ENCODE data around the gene TOP3A. TPM values are rescaled to one million over a fixed set of nuclear protein-coding genes. Genes with fewer than 3 reads are reported as not detected.
A peak's percentile ranks its signal among the peaks of the same experiment; 100 is the strongest.

TOP3A gene
- total RNA-seq, 2 donors from 2014 or later: 60.4 to 67.4 TPM

DNA sequence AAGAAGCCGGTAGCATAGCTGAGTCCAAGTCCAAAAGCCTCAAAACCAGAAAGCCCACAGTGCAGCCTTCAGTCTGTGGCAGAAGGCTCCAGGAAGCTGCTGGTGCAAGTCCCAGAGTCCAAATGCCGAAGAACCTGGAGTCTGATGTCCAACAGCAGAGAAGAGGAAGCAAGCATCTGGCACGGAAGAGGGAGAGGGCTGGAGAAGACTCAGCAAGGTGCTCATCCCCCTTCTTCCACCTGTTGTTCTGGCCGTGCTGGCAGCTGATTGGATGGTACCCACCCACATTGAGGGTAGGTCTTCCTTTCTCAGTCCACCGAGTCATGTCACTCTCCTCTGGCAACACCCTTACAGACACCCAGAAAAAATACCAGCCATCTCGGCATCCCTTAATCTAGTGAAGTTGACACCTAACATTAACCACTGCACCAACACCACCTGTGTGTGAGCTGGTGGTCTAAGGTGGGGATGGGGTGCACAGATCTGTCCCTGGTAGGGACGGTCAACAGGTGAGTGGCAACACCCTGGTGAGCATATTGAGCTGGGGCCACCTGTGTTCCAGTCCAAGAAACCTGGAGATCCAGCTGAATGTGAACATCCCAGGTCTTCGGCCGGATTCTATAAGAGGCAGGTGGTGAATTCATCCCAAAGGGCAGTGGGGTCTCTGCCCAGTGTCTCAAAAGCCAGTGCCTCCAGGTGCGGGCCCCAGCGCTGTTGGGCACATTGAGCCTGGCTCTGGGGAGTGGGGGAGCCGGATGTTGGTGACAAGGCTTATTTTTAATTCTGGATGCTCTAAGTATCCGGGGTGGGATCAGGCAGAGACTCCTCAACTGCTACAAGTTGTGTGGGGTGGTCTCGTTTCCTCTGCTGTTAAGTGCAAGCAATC lies 44.5 kb downstream of the TOP3A start:
- no peaks in the 10 kb centered on the region for H3K9me3 Mint-ChIP-seq
- Histone ChIP-seq H3K27me3 (ENCODE audit: control insufficient read depth, insufficient read depth, low read length, poor library complexity, severe bottlenecking) (no peaks in the 10 kb centered on the region), H3K4me3 (ENCODE audit: low read length) (no peak overlapping the region), H3K4me1 (ENCODE audit: control insufficient read depth, insufficient read depth, low read length) (no peaks in the 10 kb centered on the region), H3K9me3 (ENCODE audit: control insufficient read depth, low read length) (no peaks in the 10 kb centered on the region), H3K36me3 (ENCODE audit: control insufficient read depth, insufficient read depth, low read length) (peaks cover 27% of the 10 kb centered on the region), H3K27ac (ENCODE audit: low read depth, low read length) (no peak overlapping the region), H3K9ac (ENCODE audit: extremely low read depth, low read length, poor library complexity, severe bottlenecking) (no peak overlapping the region)
- H3K4me1 Mint-ChIP-seq: peaks cover 10% of the 10 kb centered on the region
- TF ChIP-seq, protein P1, sequence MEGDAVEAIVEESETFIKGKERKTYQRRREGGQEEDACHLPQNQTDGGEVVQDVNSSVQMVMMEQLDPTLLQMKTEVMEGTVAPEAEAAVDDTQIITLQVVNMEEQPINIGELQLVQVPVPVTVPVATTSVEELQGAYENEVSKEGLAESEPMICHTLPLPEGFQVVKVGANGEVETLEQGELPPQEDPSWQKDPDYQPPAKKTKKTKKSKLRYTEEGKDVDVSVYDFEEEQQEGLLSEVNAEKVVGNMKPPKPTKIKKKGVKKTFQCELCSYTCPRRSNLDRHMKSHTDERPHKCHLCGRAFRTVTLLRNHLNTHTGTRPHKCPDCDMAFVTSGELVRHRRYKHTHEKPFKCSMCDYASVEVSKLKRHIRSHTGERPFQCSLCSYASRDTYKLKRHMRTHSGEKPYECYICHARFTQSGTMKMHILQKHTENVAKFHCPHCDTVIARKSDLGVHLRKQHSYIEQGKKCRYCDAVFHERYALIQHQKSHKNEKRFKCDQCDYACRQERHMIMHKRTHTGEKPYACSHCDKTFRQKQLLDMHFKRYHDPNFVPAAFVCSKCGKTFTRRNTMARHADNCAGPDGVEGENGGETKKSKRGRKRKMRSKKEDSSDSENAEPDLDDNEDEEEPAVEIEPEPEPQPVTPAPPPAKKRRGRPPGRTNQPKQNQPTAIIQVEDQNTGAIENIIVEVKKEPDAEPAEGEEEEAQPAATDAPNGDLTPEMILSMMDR (conservative IDR thresholded peaks at IDR 0.05): no peak
- H3K27me3 Mint-ChIP-seq (ENCODE audit: insufficient read depth): no peaks in the 10 kb centered on the region
- WGBS, 2 experiments (ENCODE audit: insufficient coverage in 1 of 2, insufficient read length in 1 of 2): 91 to 92% methylated on average over 9 to 14 of the region's 14 CpGs
- peak; percentile 51 for DNase-seq
- peaks cover 14% of the 10 kb centered on the region for H3K36me3 Mint-ChIP-seq (ENCODE audit: low read depth)
- no peak overlapping the region for H3K4me3 Mint-ChIP-seq
- H3K27ac Mint-ChIP-seq: peak overlapping the region; percentile 66

DNA sequence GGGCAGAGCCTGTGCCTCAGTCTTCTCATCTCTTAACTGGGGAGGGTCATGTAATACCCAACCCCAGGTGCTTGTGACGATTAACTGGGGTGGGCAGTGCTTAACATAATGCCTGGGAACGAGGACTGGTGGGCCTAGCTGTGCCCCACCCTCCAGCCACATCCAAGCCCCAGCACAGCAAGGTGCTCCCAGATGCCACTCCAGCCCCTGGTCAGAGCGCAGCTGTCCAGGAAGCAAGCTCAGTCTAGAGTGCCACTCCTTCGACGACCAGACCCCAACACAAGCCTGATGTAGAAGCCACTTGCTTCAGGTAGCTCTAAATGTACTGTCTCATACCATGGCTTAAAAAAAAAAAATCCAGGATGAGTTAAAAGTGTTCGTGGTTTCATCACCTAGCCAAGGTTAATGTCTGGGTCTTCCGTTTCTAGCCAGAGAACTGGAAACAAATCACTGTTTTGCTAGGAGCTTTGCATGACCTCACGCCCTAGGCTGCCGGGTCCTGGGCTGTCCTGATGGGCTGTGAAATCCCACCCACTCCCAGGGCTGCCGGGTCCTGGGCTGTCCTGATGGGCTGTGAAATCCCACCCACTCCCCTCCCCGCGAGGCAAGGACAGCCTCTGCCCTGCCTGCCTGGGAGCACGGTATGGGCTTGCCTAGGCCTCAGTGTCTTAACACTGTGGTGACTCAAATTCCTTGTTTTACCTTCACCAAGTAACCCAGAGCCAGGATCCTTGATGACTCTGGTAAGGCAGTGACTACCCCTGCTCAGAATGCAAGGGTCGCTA lies 46.7 kb downstream of the TOP3A start:
- TF ChIP-seq, protein P1 (conservative IDR thresholded peaks at IDR 0.05): no peak
- peak overlapping the region; percentile 85 for H3K27ac Mint-ChIP-seq
- no peak overlapping the region for H3K9ac ChIP-seq (ENCODE audit: extremely low read depth, low read length, poor library complexity, severe bottlenecking)
- no peaks in the 10 kb centered on the region for H3K4me1 ChIP-seq (ENCODE audit: control insufficient read depth, insufficient read depth, low read length)
- no peak overlapping the region for H3K4me3 Mint-ChIP-seq
- no peaks in the 10 kb centered on the region for H3K27me3 Mint-ChIP-seq (ENCODE audit: insufficient read depth)
- H3K27me3 ChIP-seq (ENCODE audit: control insufficient read depth, insufficient read depth, low read length, poor library complexity, severe bottlenecking): no peaks in the 10 kb centered on the region
- H3K27ac ChIP-seq (ENCODE audit: low read depth, low read length): no peak overlapping the region
- 42 to 58% methylated on average over 11 to 14 of the region's 14 CpGs for WGBS, 2 experiments (ENCODE audit: insufficient coverage in 1 of 2, insufficient read length in 1 of 2)
- peaks cover 32% of the 10 kb centered on the region for H3K36me3 ChIP-seq (ENCODE audit: control insufficient read depth, insufficient read depth, low read length)
- peaks cover 14% of the 10 kb centered on the region for H3K36me3 Mint-ChIP-seq (ENCODE audit: low read depth)
- peak; percentile 94 for DNase-seq
- H3K4me3 ChIP-seq (ENCODE audit: low read length): no peak overlapping the region
- H3K9me3 ChIP-seq (ENCODE audit: control insufficient read depth, low read length): no peaks in the 10 kb centered on the region
- no peaks in the 10 kb centered on the region for H3K9me3 Mint-ChIP-seq
- peaks cover 10% of the 10 kb centered on the region for H3K4me1 Mint-ChIP-seq

DNA sequence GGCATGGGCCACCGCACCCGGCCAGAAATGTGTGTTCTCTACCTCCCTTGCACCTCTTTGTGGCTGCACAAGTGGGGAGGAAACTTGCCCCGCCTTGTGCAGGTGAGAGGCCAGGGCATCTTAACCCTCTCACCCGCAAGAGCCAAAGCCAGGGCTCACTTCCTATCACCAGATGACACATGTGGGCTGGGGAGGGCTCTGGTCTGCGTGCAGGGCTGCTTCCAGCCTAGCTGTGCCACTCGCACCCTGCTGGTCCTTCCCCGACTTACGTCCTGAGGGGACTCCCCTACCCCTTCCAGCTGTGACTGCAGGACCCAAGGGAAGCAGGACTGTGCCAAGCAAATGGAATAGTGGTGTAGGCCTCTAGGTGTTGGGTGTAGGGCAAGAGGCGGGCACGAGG lies 47.4 kb downstream of the TOP3A start:
- TF ChIP-seq, protein P1 (conservative IDR thresholded peaks at IDR 0.05): no peak
- Mint-ChIP-seq H3K9me3 (no peaks in the 10 kb centered on the region), H3K4me3 (no peak overlapping the region), H3K27me3 (ENCODE audit: insufficient read depth) (no peaks in the 10 kb centered on the region), H3K36me3 (ENCODE audit: low read depth) (peaks cover 12% of the 10 kb centered on the region), H3K27ac (peak overlapping the region; percentile 85), H3K4me1 (peaks cover 10% of the 10 kb centered on the region)
- Histone ChIP-seq H3K4me1 (ENCODE audit: control insufficient read depth, insufficient read depth, low read length) (no peaks in the 10 kb centered on the region), H3K27me3 (ENCODE audit: control insufficient read depth, insufficient read depth, low read length, poor library complexity, severe bottlenecking) (no peaks in the 10 kb centered on the region), H3K4me3 (ENCODE audit: low read length) (no peak overlapping the region), H3K27ac (ENCODE audit: low read depth, low read length) (no peak overlapping the region), H3K9me3 (ENCODE audit: control insufficient read depth, low read length) (no peaks in the 10 kb centered on the region), H3K36me3 (ENCODE audit: control insufficient read depth, insufficient read depth, low read length) (peaks cover 31% of the 10 kb centered on the region), H3K9ac (ENCODE audit: extremely low read depth, low read length, poor library complexity, severe bottlenecking) (no peak overlapping the region)
- 82 to 83% methylated on average over 9 to 10 of the region's 10 CpGs for WGBS, 2 experiments (ENCODE audit: insufficient coverage in 1 of 2, insufficient read length in 1 of 2)
- DNase-seq: peak; percentile 59

Data from endodermal cell (in vitro differentiated cells).